Measurements from ENCODE around the gene FYN. TPM values are rescaled to one million over a fixed set of nuclear protein-coding genes. Genes with fewer than 3 reads are reported as not detected.

FYN gene
- total RNA-seq, 4 donors from 2014 or later = 55.3 to 249 (median 74.3) TPM

- DNase-seq = no peak
- no peak overlapping the region for H3K27ac ChIP-seq
- TF ChIP-seq CTCF (IDR thresholded peaks at IDR 0.05) = no peak
- TF ChIP-seq POLR2A (IDR thresholded peaks at IDR 0.05) = no peak
- H3K27me3 ChIP-seq = no peaks in the 10 kb centered on the region
- no peak overlapping the region for H3K4me3 ChIP-seq
- no peaks in the 10 kb centered on the region for H3K36me3 ChIP-seq
- no peaks in the 10 kb centered on the region for H3K9me3 ChIP-seq
- peaks cover 0 to 19% (median 0%) of the 10 kb centered on the region in 4 donors for H3K4me1 ChIP-seq
Observed at GRCh38 chr6:111631018-111631417, 242.2 kb downstream of the FYN start.

- no peaks in the 10 kb centered on the region for H3K36me3 ChIP-seq
- no peaks in the 10 kb centered on the region for H3K9me3 ChIP-seq
- no peak overlapping the region for H3K4me3 ChIP-seq
- H3K4me1 ChIP-seq = peaks cover 0 to 19% (median 0%) of the 10 kb centered on the region in 4 donors
- TF ChIP-seq CTCF (IDR thresholded peaks at IDR 0.05) = no peak
- no peak for TF ChIP-seq POLR2A (IDR thresholded peaks at IDR 0.05)
- H3K27me3 ChIP-seq = no peaks in the 10 kb centered on the region
- DNase-seq = no peak
- H3K27ac ChIP-seq = peak overlapping the region in 1 of 4 donors; percentile 0
Observed at GRCh38 chr6:111628142-111628850, 245.0 kb downstream of the FYN start.

- Histone ChIP-seq H3K9me3 (no peaks in the 10 kb centered on the region), H3K27ac (peak overlapping the region in 3 of 4 donors; percentile 13 to 71 (median 21)), H3K4me3 (peak overlapping the region in 1 of 4 donors; percentile 9), H3K4me1 (peaks cover 0 to 9% (median 0%) of the 10 kb centered on the region in 4 donors), H3K36me3 (no peaks in the 10 kb centered on the region), H3K27me3 (no peaks in the 10 kb centered on the region)
- peak in 1 of 3 donors; percentile 44 for DNase-seq
- no peak for TF ChIP-seq POLR2A (IDR thresholded peaks at IDR 0.05)
- no peak for TF ChIP-seq CTCF (IDR thresholded peaks at IDR 0.05)
Observed at GRCh38 chr6:111626441-111626840, 246.8 kb downstream of the FYN start.

GRCh38 chr6:111625461-111626391 lies 247.5 kb downstream of the FYN start:
- Histone ChIP-seq H3K27me3 (no peaks in the 10 kb centered on the region), H3K4me1 (peaks cover 0 to 3% (median 0%) of the 10 kb centered on the region in 4 donors), H3K27ac (peak overlapping the region in 3 of 4 donors; percentile 13 to 71 (median 21)), H3K4me3 (peak overlapping the region in 1 of 4 donors; percentile 9), H3K36me3 (no peaks in the 10 kb centered on the region), H3K9me3 (no peaks in the 10 kb centered on the region)
- DNase-seq = peak in 1 of 3 donors; percentile 46
- no peak for TF ChIP-seq POLR2A (IDR thresholded peaks at IDR 0.05)

- Histone ChIP-seq H3K27ac (peak overlapping the region in 1 of 4 donors; percentile 71), H3K4me1 (peaks cover 0 to 6% (median under 1%) of the 10 kb centered on the region in 4 donors), H3K9me3 (no peaks in the 10 kb centered on the region), H3K27me3 (no peaks in the 10 kb centered on the region), H3K36me3 (no peaks in the 10 kb centered on the region), H3K4me3 (no peak overlapping the region)
- TF ChIP-seq POLR2A (IDR thresholded peaks at IDR 0.05) = no peak
- no peak for TF ChIP-seq CTCF (IDR thresholded peaks at IDR 0.05)
- DNase-seq = no peak
Observed at GRCh38 chr6:111625099-111625416, 248.2 kb downstream of the FYN start.
